IMR-90 (cell line): ENCODE data around the gene DDC. TPM values are rescaled to one million over a fixed set of nuclear protein-coding genes. Genes with fewer than 3 reads are reported as not detected.

ENCODE experiments used
- ATAC-seq: fragments of 200-7000 bp; cut with Tn5 transposase; 2 replicates; pipeline ENCODE4 v1.9.1; 2020; ENCODE audit warnings: low read depth, mild to moderate bottlenecking, moderate library complexity
- BruUV-seq: library from RNA; stranded (reverse); fragments of 400-500 nt; replicated peaks from 2 replicates; lab custom pipeline; 2021; lab: Mats Ljungman, UMichigan
- CTCF ChIA-PET: fragments of 300-600 bp; formaldehyde crosslinking; extraction: SDS; loops from one replicate; lab custom pipeline; 2021; ENCODE audit warnings: antibody characterized with exemption; lab: Yijun Ruan, JAX
- POLR2A ChIA-PET: fragments of 300-600 bp; sonication (Branson Sonifier 250); formaldehyde crosslinking; loops from one replicate; lab custom pipeline; 2022; ENCODE audit warnings: antibody characterized with exemption; ENCODE audit not compliant: unreplicated experiment; lab: Charles Lee
- DNase-seq: peaks from one replicate; pipeline ENCODE4 v3.0.0; 2013
- H2AFZ ChIP-seq: replicated peaks from 2 replicates; pipeline ENCODE3; 2013; ENCODE audit warnings: low read length, mild to moderate bottlenecking; ENCODE audit not compliant: poor library complexity
- H2AK5ac ChIP-seq: 2 replicates; pipeline ENCODE4 v1.6.1; 2013; ENCODE audit warnings: low read depth, low read length, inconsistent platforms
- H2AK9ac ChIP-seq: replicated peaks from 2 replicates; pipeline ENCODE3; 2013; ENCODE audit warnings: mild to moderate bottlenecking, low read depth, low read length, moderate library complexity; ENCODE audit not compliant: poor library complexity
- H2BK120ac ChIP-seq: 2 replicates; pipeline ENCODE4 v1.6.1; 2013; ENCODE audit warnings: low read depth, low read length, inconsistent platforms
- H2BK15ac ChIP-seq: 3 replicates; pipeline ENCODE4 v1.6.1; 2013; ENCODE audit warnings: low read depth, low read length, inconsistent platforms
- H2BK20ac ChIP-seq: 2 replicates; pipeline ENCODE4 v1.6.1; 2013; ENCODE audit warnings: low read depth, mild to moderate bottlenecking, inconsistent platforms, low read length, moderate library complexity
- H2BK5ac ChIP-seq: 2 replicates; pipeline ENCODE4 v1.6.1; 2013; ENCODE audit warnings: mild to moderate bottlenecking, low read depth, low read length, inconsistent platforms; ENCODE audit not compliant: poor library complexity, severe bottlenecking
- H3K14ac ChIP-seq: replicated peaks from 2 replicates; pipeline ENCODE4 v1.6.1; 2013; ENCODE audit warnings: low read depth, low read length, inconsistent platforms
- H3K18ac ChIP-seq: 2 replicates; pipeline ENCODE4 v1.6.1; 2013; ENCODE audit warnings: low read depth, low read length, control low read depth
- H3K23ac ChIP-seq: 2 replicates; pipeline ENCODE4 v1.6.1; 2013; ENCODE audit warnings: low read depth, low read length, inconsistent platforms
- H3K27ac ChIP-seq: 2 replicates; pipeline ENCODE4 v1.5.1; 2013; ENCODE audit warnings: mild to moderate bottlenecking, control low read depth, low read length; ENCODE audit not compliant: insufficient read depth
- H3K27me3 ChIP-seq: 2 replicates; pipeline ENCODE4 v1.6.1; 2013; ENCODE audit warnings: low read length; ENCODE audit not compliant: control insufficient read depth, insufficient read depth
- H3K36me3 ChIP-seq: 2 replicates; pipeline ENCODE4 v1.6.1; 2013; ENCODE audit warnings: low read length, mixed read lengths; ENCODE audit not compliant: control insufficient read depth, insufficient read depth
- H3K4ac ChIP-seq: 2 replicates; pipeline ENCODE4 v1.6.1; 2013; ENCODE audit warnings: low read depth, low read length, inconsistent platforms
- H3K4me1 ChIP-seq: 2 replicates; pipeline ENCODE4 v1.6.1; 2013; ENCODE audit warnings: low read length, mixed read lengths; ENCODE audit not compliant: control insufficient read depth, insufficient read depth
- H3K4me2 ChIP-seq: 2 replicates; pipeline ENCODE4 v1.6.1; 2013; ENCODE audit warnings: low read depth, mild to moderate bottlenecking, control low read depth, low read length, moderate library complexity
- H3K4me3 ChIP-seq: 2 replicates; pipeline ENCODE4 v1.5.1; 2013; ENCODE audit warnings: low read depth, mild to moderate bottlenecking, control low read depth, low read length, moderate library complexity; ENCODE audit not compliant: insufficient read depth
- H3K56ac ChIP-seq: 2 replicates; pipeline ENCODE4 v1.6.1; 2013; ENCODE audit warnings: low read length, inconsistent platforms; ENCODE audit not compliant: insufficient read depth; ENCODE audit errors: extremely low read depth
- H3K79me1 ChIP-seq, 2 experiments: 2 replicates each; pipeline ENCODE4 v1.6.1; 2013; ENCODE audit warnings: low read length in 2 of 2, inconsistent platforms in 1 of 2, low read depth in 1 of 2
- H3K9ac ChIP-seq: 2 replicates; pipeline ENCODE4 v1.6.1; 2013; ENCODE audit warnings: low read depth, low read length, control low read depth
- H3K9me1 ChIP-seq: 2 replicates; pipeline ENCODE4 v1.6.1; 2013; ENCODE audit warnings: low read length, inconsistent platforms; ENCODE audit not compliant: insufficient read depth
- H3K9me3 ChIP-seq: 2 replicates; pipeline ENCODE4 v1.6.1; 2013; ENCODE audit warnings: low read length; ENCODE audit not compliant: control insufficient read depth, insufficient read depth
- H4K20me1 ChIP-seq: 2 replicates; pipeline ENCODE4 v1.6.1; 2013; ENCODE audit warnings: low read length, inconsistent platforms; ENCODE audit not compliant: insufficient read depth
- H4K5ac ChIP-seq: 2 replicates; pipeline ENCODE4 v1.6.1; 2013; ENCODE audit warnings: mild to moderate bottlenecking, low read depth, low read length, control low read depth
- H4K8ac ChIP-seq, 2 experiments: 2 replicates each; pipeline ENCODE4 v1.6.1; 2013; ENCODE audit warnings: low read depth in 2 of 2, low read length in 2 of 2, control low read depth in 1 of 2, inconsistent platforms in 1 of 2
- H4K91ac ChIP-seq: 2 replicates; pipeline ENCODE4 v1.6.1; 2013; ENCODE audit warnings: low read depth, low read length, inconsistent platforms; ENCODE audit not compliant: insufficient read depth
- BHLHE40 ChIP-seq: fragments of 150-350 bp; IDR thresholded peaks from 2 replicates; pipeline ENCODE4 v1.6.1; 2016; ENCODE audit warnings: mild to moderate bottlenecking, low read depth, low read length
- CEBPB ChIP-seq: IDR thresholded peaks from 2 replicates; pipeline ENCODE4 v1.6.1; 2012; ENCODE audit warnings: low read depth, low read length, improper control_type of control experiment
- CHD1 ChIP-seq: IDR thresholded peaks from 2 replicates; pipeline ENCODE4 v1.6.1; 2012; ENCODE audit warnings: low read depth, low read length, improper control_type of control experiment
- FOS ChIP-seq: fragments of 150-350 bp; IDR thresholded peaks from 2 replicates; pipeline ENCODE4 v1.6.1; 2016; ENCODE audit warnings: low read depth, low read length
- MAFK ChIP-seq: IDR thresholded peaks from 2 replicates; pipeline ENCODE4 v1.6.1; 2012; ENCODE audit warnings: low read depth, low read length, improper control_type of control experiment
- MAZ ChIP-seq: IDR thresholded peaks from 2 replicates; pipeline ENCODE4 v1.6.1; 2012; ENCODE audit warnings: low read depth, mild to moderate bottlenecking, low read length, improper control_type of control experiment, moderate library complexity, borderline replicate concordance
- NFE2L2 ChIP-seq: fragments of 150-350 bp; IDR thresholded peaks from 2 replicates; pipeline ENCODE4 v1.6.1; 2016; ENCODE audit warnings: low read depth, mild to moderate bottlenecking, low read length
- POLR2A ChIP-seq: IDR thresholded peaks from 2 replicates; pipeline ENCODE4 v1.6.1; 2012; ENCODE audit warnings: mild to moderate bottlenecking, low read depth, low read length
- SMC3 ChIP-seq: fragments of 150-350 bp; IDR thresholded peaks from 2 replicates; pipeline ENCODE4 v1.6.1; 2016; ENCODE audit warnings: low read depth, mild to moderate bottlenecking, antibody characterized with exemption, low read length, moderate library complexity
- WGBS, 2 experiments: methylation state at CpG; one replicate each; pipeline versions ENCODE4 v1.1.5 to v1.1.7; 2013; ENCODE audit warnings: missing lambda C conversion rate in 2 of 2; ENCODE audit not compliant: insufficient read length in 1 of 2; ENCODE audit errors: extremely low coverage in 2 of 2; 5-methylcytosine and 5-hydroxymethylcytosine counted together
- dilution Hi-C: fragments of 300-500 bp; cut with HindIII; formaldehyde crosslinking; loops from one replicate; pipeline ENCODE4 v1.14.3; 2018; ENCODE audit warnings: low sequenced_read_pairs; ENCODE audit not compliant: unreplicated experiment
- in situ Hi-C: fragments of 300-500 bp; cut with MboI; formaldehyde crosslinking; loops from 3 replicates; pipeline ENCODE4 v1.14.3; 2019; ENCODE audit warnings: low sequenced_read_pairs, inconsistent platforms, mixed read lengths
- intact Hi-C: fragments of 100-400 bp; cut with micrococcal nuclease; formaldehyde crosslinking; loops from 2 replicates; pipeline ENCODE4 v1.10.0; 2022
- polyA plus RNA-seq, 3 experiments: library from polyadenylated mRNA; depleted of rRNA; stranded (reverse); fragments of >200 nt; gene quantifications; 2 replicates each; pipeline ENCODE4 v1.2.3, GENCODE V29; 2012; ENCODE audit warnings: low replicate concordance in 1 of 3
- total RNA-seq: library from RNA; depleted of rRNA; stranded (reverse); fragments of >200 nt; gene quantifications from 2 replicates; pipeline ENCODE4 v1.2.3, GENCODE V29; 2012
- TF ChIP-seq, protein P1 (sequence below): fragments of 150-350 bp; IDR thresholded peaks from 2 replicates; pipeline ENCODE4 v1.6.1; 2016; ENCODE audit warnings: low read depth, mild to moderate bottlenecking, low read length, moderate library complexity, borderline replicate concordance
- TF ChIP-seq, protein P2 (sequence below): fragments of 150-350 bp; IDR thresholded peaks from 2 replicates; pipeline ENCODE4 v1.6.1; 2017; ENCODE audit warnings: mild to moderate bottlenecking, antibody characterized with exemption, low read length, low read depth

Gene DDC
- total and polyA plus RNA-seq, 2 of the 4 experiments (the other 2 are of a cell fraction) = not detected

- ChIA-PET CTCF (no interaction called here), POLR2A (no interaction called here)
- Histone ChIP-seq H2AFZ (no peak overlapping the region), H3K36me3 (no peaks in the 10 kb centered on the region), H4K8ac (no peak overlapping the region), H4K20me1 (no peaks in the 10 kb centered on the region), H3K14ac (no peak overlapping the region), H3K27ac (no peak overlapping the region), H2AK5ac (no peak overlapping the region), H3K9me3 (no peaks in the 10 kb centered on the region), H2BK5ac (no peak overlapping the region), H2AK9ac (no peak overlapping the region), H3K4me2 (no peak overlapping the region), H3K23ac (no peak overlapping the region), H2BK20ac (no peak overlapping the region), H3K4ac (no peak overlapping the region), H2BK15ac (no peak overlapping the region), H3K27me3 (peaks cover 17% of the 10 kb centered on the region), H3K9ac (no peak overlapping the region), H3K4me1 (no peaks in the 10 kb centered on the region), H3K9me1 (no peaks in the 10 kb centered on the region; the same call in 1 of the 2 replicates), H2BK120ac (no peak overlapping the region), H3K56ac (no peak overlapping the region), H4K5ac (no peak overlapping the region), H3K79me1 (no peaks in the 10 kb centered on the region), H3K18ac (no peak overlapping the region), H3K4me3 (no peak overlapping the region), H4K91ac (no peak overlapping the region)
- intact Hi-C loops = no loop called here
- BruUV-seq = no TSS peak
- TF ChIP-seq, protein P1, sequence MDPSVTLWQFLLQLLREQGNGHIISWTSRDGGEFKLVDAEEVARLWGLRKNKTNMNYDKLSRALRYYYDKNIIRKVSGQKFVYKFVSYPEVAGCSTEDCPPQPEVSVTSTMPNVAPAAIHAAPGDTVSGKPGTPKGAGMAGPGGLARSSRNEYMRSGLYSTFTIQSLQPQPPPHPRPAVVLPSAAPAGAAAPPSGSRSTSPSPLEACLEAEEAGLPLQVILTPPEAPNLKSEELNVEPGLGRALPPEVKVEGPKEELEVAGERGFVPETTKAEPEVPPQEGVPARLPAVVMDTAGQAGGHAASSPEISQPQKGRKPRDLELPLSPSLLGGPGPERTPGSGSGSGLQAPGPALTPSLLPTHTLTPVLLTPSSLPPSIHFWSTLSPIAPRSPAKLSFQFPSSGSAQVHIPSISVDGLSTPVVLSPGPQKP = no peak
- TF ChIP-seq, protein P2, sequence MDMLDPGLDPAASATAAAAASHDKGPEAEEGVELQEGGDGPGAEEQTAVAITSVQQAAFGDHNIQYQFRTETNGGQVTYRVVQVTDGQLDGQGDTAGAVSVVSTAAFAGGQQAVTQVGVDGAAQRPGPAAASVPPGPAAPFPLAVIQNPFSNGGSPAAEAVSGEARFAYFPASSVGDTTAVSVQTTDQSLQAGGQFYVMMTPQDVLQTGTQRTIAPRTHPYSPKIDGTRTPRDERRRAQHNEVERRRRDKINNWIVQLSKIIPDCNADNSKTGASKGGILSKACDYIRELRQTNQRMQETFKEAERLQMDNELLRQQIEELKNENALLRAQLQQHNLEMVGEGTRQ = no peak
- TF ChIP-seq BHLHE40 (no peak), MAZ (no peak), SMC3 (no peak), POLR2A (no peak), CEBPB (no peak), CHD1 (no peak), FOS (no peak), MAFK (no peak), NFE2L2 (no peak)
- WGBS, 2 experiments = no CpG with 5 or more reads among the region's 9 CpGs
- ATAC-seq = no peak
- in situ Hi-C loops = no loop called here
- DNase-seq = no peak
- dilution Hi-C loops = no loop called here
These were observed 4.3 kb downstream of the DDC start for GRCh38 chr7:50560865-50561351.
